DLD1 (cell line): ENCODE data around the gene GRK6.

Source experiments
- in situ Hi-C: cut with HindIII; loops from 2 replicates; pipeline ENCODE4 v1.10.0; 2017; ENCODE audit warnings: low sequenced_read_pairs

GRK6 gene

GRCh38 chr5:177439518-177440053 lies 13.1 kb downstream of the GRK6 start:
- in situ Hi-C loops: no loop called here

DNA sequence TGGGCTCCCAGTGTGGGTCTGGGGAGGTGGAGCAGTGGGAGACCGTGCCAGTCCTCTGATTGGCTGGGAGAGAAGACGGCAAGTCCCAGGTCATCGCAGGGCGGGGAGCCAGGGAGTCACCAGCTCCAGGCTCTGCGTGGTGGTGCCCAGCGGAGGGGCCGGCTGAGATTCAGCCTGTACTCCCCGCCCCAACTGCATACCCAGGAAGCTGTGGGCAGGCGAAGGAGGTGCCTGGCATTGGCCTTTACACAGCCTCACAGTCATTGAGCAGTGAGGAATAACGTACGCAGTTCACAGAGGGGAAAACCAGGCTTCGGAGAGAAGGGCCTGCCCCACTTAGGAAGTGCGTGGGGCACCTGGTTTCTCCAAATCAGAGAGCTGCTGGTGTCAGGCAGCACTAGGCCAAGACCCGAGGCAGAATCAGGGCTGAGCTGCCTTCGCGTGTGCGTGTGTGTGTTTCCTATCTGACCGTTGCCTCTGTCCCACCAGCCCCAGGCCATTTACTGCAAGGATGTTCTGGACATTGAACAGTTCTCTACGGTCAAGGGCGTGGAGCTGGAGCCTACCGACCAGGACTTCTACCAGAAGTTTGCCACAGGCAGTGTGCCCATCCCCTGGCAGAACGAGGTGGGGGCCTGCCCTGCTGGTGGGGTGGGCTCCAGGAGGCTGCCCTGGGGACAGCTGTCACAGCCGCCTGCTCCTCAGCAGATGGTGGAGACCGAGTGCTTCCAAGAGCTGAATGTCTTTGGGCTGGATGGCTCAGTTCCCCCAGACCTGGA lies 13.9 kb downstream of the GRK6 start:
- in situ Hi-C loops: no loop called here

DNA sequence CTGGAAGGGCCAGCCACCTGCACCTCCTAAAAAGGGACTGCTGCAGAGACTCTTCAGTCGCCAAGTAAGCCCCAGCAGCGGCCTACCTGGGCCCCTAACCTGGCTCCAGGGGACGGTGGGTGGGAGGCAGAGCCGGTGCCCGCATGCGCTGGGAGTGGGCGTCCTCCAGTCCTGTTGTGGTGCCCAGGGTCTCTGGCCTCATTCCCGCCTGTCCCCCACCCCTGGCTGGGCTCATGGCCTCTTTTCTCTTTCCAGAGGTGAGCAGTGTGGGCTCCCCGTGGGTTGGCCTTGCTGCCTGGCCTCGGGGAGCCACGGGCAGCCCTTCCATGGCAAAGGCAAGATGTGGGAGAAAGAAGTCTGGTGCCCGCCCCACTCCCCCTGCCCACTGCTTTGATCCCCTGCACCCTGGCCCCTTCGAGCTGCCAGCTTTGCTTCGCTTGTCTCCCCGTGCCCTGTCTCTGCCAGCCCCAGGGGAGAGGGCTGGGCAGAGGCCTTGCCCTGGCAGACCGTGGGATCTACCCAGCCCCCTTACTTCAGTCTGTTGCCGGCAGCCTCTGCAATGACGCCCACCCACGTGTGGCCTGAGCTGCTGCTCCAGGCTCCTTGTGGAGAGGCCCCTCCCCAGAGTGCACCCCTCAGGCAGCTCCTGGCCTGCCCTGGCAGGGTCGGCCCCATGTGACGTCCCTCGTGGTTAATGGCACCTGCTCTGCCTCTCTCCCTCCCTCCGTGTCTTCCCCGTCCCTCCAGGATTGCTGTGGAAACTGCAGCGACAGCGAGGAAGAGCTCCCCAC lies 14.7 kb downstream of the GRK6 start:
- in situ Hi-C loops: no loop called here

GRCh38 chr5:177442066-177442826 lies 15.8 kb downstream of the GRK6 start:
- in situ Hi-C loops: no loop called here

GRCh38 chr5:177443144-177443983 lies 16.9 kb downstream of the GRK6 start:
- in situ Hi-C loops: no loop called here

DNA sequence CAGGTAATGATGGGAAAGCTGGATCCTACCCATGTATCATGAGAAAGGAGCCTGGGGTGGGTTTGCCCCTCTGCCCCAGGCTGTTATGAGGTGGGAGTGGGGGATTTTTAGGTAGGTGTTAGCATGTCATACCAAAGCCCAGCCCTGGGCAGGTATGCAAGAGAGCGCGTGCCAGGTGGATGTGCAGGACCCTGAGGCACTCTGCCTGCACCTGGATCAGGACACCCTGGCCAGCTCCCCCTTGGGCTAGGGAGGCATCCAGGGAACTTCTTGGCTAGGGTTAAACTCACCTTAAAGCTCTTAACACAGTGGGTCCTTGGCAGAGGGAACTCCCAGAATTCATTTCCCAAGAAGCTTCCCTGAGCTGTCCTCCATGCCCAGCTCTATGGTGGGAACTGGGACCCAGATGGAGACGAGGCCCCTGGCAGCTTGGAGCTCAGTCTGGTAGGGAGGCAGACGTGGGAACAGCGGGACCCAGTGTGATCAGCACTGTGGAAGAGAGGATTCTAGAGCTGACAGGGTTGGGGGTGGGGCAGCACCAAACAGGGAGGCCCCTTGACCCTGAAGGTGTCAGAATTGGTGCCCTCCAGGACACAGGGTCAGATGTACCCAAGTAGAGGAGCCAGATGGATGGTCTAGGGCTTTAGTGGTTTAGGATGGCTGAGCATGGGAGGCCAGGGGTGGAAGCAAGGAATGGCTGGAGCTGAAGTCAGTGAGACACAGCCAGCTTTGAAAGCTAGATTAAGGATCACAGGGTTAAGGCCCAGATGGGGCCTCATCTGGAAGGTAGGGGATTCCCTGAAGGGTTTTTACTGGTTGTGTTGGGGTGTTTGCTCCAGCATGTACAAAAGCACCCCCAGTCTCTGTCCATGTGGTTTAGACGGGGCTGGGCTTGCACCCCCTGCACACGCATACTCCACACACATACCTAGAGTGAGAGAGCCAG lies 17.9 kb downstream of the GRK6 start:
- in situ Hi-C loops: no loop called here

DNA sequence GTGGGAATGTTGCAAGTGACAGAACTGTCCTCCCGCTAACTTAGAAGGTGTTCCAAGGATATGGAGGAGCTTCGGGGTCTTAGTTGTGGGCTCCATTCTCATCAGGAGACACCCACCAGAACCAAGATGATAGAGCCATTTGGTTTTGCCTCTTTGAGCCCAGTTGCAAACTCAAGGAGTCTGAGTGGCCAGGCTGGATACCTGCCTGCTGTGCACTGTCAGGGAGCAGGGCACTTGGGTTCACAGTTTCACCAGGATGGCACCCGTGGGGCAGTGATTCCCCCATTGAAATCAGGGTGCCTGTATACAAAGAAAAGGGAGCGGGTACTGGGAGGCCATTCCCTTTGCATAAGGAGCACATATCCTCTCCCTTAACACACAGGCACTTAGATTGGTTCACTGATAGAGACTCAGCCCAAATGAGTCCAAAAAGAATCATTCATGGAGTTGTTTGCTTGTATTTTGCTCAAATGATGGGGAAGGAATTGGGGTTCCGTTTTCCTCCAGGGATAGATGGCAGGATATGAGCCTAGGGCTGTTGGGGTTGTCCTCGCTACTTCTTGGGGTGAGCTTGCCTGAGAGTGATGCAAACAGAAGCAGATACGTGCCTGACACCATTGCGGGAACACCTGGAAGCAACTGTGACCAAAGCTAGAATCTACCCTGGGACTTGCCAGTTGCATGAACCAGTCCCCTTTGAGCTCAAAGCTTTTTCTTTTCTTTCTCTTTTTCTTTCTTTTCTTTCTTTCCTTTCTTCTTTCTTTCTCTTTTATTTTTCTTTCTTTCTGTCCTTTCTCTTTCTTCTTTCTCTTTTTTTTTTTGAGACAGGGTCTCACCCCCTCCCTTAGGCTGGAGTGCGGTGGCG lies 18.8 kb downstream of the GRK6 start:
- in situ Hi-C loops: no loop called here

- in situ Hi-C loops: no loop called here
Observed at GRCh38 chr5:177445917-177446199, 19.4 kb downstream of the GRK6 start.

- in situ Hi-C loops: no loop called here
Observed at GRCh38 chr5:177446200-177447065, 20.0 kb downstream of the GRK6 start, which contains the start of gene PRR7. Gene PRR7 (plus strand): TSS chr5:177446814. CDS start chr5:177455068, 8,254 bp downstream.

DNA sequence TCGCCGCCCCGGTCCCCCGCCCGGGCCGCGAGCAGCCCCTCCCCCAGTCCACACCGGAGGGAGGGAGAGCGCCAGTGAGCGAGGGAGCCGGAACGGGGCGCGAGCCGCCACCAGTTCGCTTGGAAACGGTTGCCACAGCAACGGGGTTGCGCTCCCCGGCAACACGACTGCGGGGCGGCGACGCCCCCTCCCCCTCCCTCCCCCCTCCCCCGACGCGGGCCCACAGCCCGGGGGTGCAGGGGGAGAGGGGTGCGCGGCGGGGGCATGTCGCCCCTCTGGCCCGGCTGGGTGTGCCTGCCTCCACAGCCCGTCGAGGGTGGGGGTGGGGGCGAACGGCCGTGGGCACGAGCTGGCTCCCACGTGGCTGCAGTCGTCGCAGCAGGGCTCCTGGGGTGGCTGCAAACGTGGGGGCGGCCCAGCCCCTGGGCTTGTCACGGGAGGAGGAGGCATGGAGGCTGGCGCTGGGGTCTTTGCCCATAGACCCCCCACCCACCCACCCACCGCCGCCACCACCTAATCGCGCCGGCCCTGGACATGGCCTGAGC lies 20.7 kb downstream of the GRK6 start:
- in situ Hi-C loops: no loop called here

DNA sequence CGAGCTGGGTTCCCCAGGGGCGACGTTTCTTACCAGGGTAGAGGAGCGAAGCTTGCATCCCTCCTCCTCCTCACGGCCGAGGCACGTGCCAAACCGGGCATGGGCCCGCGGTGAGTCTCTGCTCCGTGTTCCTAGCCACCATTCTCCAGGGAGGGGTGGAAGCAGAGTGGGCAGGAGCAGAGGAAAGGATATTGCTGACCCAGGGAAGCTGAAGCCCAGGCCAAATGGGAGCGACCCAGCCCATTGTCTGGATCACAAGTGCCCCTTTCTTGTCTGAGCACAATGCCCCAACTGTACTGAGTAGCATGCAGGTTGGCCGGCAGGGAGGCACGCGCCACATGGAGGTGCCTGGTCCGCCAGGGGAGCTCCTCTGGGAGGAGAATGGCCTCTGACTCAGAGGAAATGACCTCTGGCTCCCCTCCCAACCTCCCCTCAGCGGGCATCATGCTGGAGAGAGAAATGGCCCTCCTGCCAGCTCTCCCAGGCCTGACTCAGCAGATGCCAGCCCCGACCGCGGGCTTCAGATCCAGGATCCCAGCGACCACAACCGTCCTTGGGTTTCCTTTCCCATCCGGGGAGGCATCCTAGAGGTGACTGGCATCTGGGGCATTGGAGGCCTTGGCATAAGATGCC lies 21.3 kb downstream of the GRK6 start:
- in situ Hi-C loops: no loop called here

- in situ Hi-C loops: no loop called here
Observed at GRCh38 chr5:177448244-177448950, 21.9 kb downstream of the GRK6 start.

DNA sequence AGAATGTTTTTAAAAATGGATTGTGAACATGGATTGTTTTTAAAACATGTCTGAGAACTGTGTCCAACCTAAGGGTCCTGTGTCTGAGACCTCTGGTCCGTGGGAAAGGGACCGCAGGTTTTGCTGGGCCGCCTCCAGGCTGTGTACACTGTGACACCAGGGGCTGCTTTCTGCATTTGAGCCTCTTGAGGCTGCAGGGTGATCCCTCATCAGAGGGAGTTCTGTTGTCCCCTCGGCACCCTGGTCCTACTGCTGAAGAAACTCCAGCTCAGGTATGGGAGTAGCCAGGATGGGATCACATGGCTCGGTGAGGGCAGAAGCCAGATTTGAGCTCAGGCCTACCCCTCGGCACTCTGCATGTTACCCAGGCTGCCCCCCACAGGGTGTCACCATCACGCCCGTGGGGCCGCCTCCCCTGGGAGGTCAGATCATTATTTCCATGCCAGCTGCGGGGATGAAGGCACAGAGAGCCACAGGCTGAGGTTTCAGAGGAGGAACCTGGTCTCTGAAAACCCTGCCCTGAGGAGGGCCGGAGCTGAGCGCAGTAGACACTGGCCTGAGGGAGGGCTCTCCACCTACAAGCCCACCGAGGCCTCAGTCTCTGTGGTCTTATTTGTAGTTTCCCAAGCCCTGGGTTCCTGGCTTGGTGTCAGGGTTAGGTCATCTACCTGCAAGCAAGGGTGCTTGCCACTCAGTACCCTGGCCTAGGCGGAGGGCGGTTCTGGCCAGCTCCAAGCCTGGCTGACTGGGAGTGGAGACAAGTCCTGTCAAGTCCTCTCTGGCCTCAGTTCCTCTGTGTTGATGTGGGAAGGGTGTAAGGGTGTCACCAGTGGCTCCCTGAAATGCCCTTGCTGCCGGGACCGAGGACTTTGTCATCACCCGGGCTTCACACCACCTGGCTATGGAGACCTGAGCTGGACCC lies 22.9 kb downstream of the GRK6 start:
- in situ Hi-C loops: no loop called here

GRCh38 chr5:177450667-177451424 lies 24.4 kb downstream of the GRK6 start:
- in situ Hi-C loops: no loop called here
